GF-D8 (cell line): Measurements from ENCODE around the gene NEK9.

Experiments used
- DNase-seq: peaks from one replicate; lab custom pipeline; 2025; lab: John Stamatoyannopoulos, UW

NEK9 gene

GRCh38 chr14:75067212-75067611, 59.6 kb downstream of the NEK9 start:
- no peak for DNase-seq

GRCh38 chr14:75066691-75067090, 60.2 kb downstream of the NEK9 start:
- DNase-seq = no peak

- no peak for DNase-seq
Observed at GRCh38 chr14:75064205-75064567, 62.7 kb downstream of the NEK9 start.

- peak; percentile 42 for DNase-seq
Observed at GRCh38 chr14:75063491-75064204, 63.2 kb downstream of the NEK9 start, which contains the start of gene ACYP1. Gene ACYP1 (minus strand): TSS chr14:75064024. CDS start chr14:75063553, 471 bp downstream.

- no peak for DNase-seq
Observed at GRCh38 chr14:75063013-75063412, 63.8 kb downstream of the NEK9 start.

- DNase-seq = no peak
Observed at GRCh38 chr14:75060420-75060819, 66.4 kb downstream of the NEK9 start.

- no peak for DNase-seq
Observed at GRCh38 chr14:75059642-75060041, 67.2 kb downstream of the NEK9 start.

GRCh38 chr14:75054421-75054820, 72.4 kb downstream of the NEK9 start:
- no peak for DNase-seq

- no peak for DNase-seq
Observed at GRCh38 chr14:75053396-75054291, 73.2 kb downstream of the NEK9 start.

GRCh38 chr14:75051556-75051899, 75.3 kb downstream of the NEK9 start:
- no peak for DNase-seq

GRCh38 chr14:75050852-75051555, 75.8 kb downstream of the NEK9 start, which contains the start of gene MLH3:
Gene MLH3 (minus strand): TSS chr14:75051467. CDS start chr14:75049655, 1,812 bp downstream.
- peak; percentile 8 for DNase-seq

- DNase-seq = no peak
Observed at GRCh38 chr14:75049731-75050201, 77.1 kb downstream of the NEK9 start.

GRCh38 chr14:75049136-75049535, 77.7 kb downstream of the NEK9 start:
- DNase-seq = no peak

GRCh38 chr14:75048101-75048500, 78.7 kb downstream of the NEK9 start:
- no peak for DNase-seq

GRCh38 chr14:75047506-75047905, 79.3 kb downstream of the NEK9 start:
- DNase-seq = no peak

GRCh38 chr14:75046899-75047298, 79.9 kb downstream of the NEK9 start:
- no peak for DNase-seq

- no peak for DNase-seq
Observed at GRCh38 chr14:75046275-75046674, 80.6 kb downstream of the NEK9 start.

- no peak for DNase-seq
Observed at GRCh38 chr14:75044752-75045151, 82.1 kb downstream of the NEK9 start.

GRCh38 chr14:75044322-75044721, 82.5 kb downstream of the NEK9 start:
- no peak for DNase-seq

GRCh38 chr14:75042035-75042434, 84.8 kb downstream of the NEK9 start:
- DNase-seq = no peak

GRCh38 chr14:75041613-75042012, 85.2 kb downstream of the NEK9 start:
- DNase-seq = no peak

GRCh38 chr14:75040959-75041358, 85.9 kb downstream of the NEK9 start:
- DNase-seq = no peak
